ENCODE data around the gene IGSF3.

IGSF3 gene

GRCh38 chr1:116667078-116667574, 407 bp downstream of the IGSF3 start:
- Histone ChIP-seq H3K79me2 (no peaks in the 10 kb centered on the region), H3K9me3 (ENCODE audit: control insufficient read depth, low read length) (no peaks in the 10 kb centered on the region), H3K27ac (no peak overlapping the region), H3K4me1 (peaks cover 3% of the 10 kb centered on the region), H3K9ac (no peak overlapping the region), H3K27me3 (ENCODE audit: control insufficient read depth, insufficient read depth, low read length) (no peaks in the 10 kb centered on the region), H3K36me3 (ENCODE audit: control insufficient read depth, insufficient read depth, low read length) (no peaks in the 10 kb centered on the region), H3K4me3 (ENCODE audit: low read depth, low read length) (peak overlapping the region; percentile 60), H3K4me2 (ENCODE audit: low read length) (peak overlapping the region; percentile 82), H2AFZ (peak overlapping the region; percentile 83)
- TF ChIP-seq, protein P1, sequence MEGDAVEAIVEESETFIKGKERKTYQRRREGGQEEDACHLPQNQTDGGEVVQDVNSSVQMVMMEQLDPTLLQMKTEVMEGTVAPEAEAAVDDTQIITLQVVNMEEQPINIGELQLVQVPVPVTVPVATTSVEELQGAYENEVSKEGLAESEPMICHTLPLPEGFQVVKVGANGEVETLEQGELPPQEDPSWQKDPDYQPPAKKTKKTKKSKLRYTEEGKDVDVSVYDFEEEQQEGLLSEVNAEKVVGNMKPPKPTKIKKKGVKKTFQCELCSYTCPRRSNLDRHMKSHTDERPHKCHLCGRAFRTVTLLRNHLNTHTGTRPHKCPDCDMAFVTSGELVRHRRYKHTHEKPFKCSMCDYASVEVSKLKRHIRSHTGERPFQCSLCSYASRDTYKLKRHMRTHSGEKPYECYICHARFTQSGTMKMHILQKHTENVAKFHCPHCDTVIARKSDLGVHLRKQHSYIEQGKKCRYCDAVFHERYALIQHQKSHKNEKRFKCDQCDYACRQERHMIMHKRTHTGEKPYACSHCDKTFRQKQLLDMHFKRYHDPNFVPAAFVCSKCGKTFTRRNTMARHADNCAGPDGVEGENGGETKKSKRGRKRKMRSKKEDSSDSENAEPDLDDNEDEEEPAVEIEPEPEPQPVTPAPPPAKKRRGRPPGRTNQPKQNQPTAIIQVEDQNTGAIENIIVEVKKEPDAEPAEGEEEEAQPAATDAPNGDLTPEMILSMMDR (IDR thresholded peaks at IDR 0.05), result no peak

DNA sequence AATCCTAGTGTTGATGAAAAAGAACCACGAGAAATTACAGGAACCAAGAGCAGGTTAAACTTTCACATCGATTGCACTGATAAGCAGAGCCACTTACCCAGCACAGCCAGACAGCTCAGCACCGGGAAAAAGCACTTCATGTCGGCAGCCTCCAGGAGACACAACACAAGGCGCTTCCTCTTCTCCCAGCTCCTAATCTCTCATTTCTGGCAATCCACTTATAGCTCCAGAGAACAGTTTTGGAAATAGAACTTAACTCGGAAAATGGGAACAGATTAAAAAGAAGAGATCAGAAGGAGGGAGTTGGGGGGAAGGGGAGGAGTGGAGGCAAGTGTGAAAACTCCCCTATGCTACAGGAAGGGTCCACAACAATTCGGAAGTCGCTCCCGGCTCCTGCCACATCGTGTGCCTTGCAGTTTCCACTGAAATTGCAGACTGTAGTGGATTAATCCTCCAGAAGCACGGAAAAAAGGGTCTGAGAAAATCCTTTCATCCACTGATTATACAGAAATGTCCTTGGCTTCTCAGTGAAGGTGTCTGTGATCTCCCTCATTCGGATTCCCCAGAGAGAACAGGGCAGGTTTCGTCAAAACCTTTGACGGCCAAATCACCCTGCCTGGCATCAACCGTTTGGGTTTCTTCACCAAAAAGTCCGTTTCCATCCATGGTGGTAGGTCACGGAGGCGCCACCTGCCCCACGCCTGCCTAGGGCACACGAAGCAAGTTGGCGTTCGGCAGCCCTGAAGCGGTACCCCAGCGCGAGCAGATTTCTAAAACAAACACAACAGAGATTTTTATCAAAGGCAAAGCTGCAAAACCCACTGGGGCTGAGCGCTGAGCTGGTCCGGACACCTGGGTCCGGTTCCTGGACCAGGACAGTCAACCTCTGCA, 1.1 kb downstream of the IGSF3 start:
- Histone ChIP-seq H3K9ac (no peak overlapping the region), H3K27ac (no peak overlapping the region), H3K4me2 (ENCODE audit: low read length) (peak overlapping the region; percentile 82), H3K79me2 (no peaks in the 10 kb centered on the region), H3K4me1 (peaks cover 3% of the 10 kb centered on the region), H3K27me3 (ENCODE audit: control insufficient read depth, insufficient read depth, low read length) (no peaks in the 10 kb centered on the region), H3K9me3 (ENCODE audit: control insufficient read depth, low read length) (no peaks in the 10 kb centered on the region), H3K4me3 (ENCODE audit: low read depth, low read length) (peak overlapping the region; percentile 60), H2AFZ (peak overlapping the region; percentile 83), H3K36me3 (ENCODE audit: control insufficient read depth, insufficient read depth, low read length) (no peaks in the 10 kb centered on the region)
- TF ChIP-seq, protein P1 (IDR thresholded peaks at IDR 0.05), result no peak

GRCh38 chr1:116664978-116665371, 2.6 kb downstream of the IGSF3 start:
- Histone ChIP-seq H3K27me3 (ENCODE audit: control insufficient read depth, insufficient read depth, low read length) (no peaks in the 10 kb centered on the region), H3K79me2 (no peaks in the 10 kb centered on the region), H3K4me3 (ENCODE audit: low read depth, low read length) (no peak overlapping the region), H3K36me3 (ENCODE audit: control insufficient read depth, insufficient read depth, low read length) (no peaks in the 10 kb centered on the region), H3K9me3 (ENCODE audit: control insufficient read depth, low read length) (no peaks in the 10 kb centered on the region), H3K4me1 (peaks cover 3% of the 10 kb centered on the region), H3K9ac (no peak overlapping the region), H3K4me2 (ENCODE audit: low read length) (no peak overlapping the region), H3K27ac (no peak overlapping the region), H2AFZ (no peak overlapping the region)
- TF ChIP-seq, protein P1 (IDR thresholded peaks at IDR 0.05), result no peak

DNA sequence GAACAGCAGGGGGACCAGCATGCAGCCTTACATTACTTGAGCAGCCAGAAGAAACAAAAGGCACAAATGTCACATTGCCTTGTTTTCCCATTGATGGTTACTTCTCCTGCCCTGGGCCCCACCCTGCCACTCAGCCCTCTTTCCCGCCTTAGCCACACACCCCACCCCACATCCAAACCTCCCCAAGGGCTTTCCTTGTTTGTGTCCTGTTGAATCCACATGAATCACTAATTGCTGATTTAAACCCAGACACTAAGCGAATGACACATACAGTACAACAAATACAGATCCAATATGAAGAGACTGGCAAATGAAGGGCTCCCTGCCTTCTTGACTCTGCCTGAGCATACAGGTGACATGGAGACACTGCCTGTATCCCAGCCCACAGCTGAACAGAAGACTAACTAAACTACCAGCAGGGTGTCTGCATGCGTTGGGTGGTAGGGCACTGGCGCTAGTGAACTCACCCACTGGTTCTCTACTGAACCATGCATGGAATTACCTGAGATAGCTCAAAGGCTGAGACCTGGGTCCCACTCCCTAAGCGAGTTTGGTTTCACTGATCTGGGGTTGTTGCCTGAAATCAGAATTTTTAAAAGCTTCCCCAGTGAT, 3.1 kb downstream of the IGSF3 start:
- no peak overlapping the region for H3K27ac ChIP-seq
- TF ChIP-seq, protein P1 (IDR thresholded peaks at IDR 0.05), result no peak
- H3K4me3 ChIP-seq (ENCODE audit: low read depth, low read length), result no peak overlapping the region

More for the DNA sequence above, 3.1 kb downstream of the IGSF3 start:
- H3K9ac ChIP-seq, result no peak overlapping the region
- H3K79me2 ChIP-seq, result no peaks in the 10 kb centered on the region
- no peaks in the 10 kb centered on the region for H3K27me3 ChIP-seq (ENCODE audit: control insufficient read depth, insufficient read depth, low read length)
- H2AFZ ChIP-seq, result no peak overlapping the region
- H3K4me2 ChIP-seq (ENCODE audit: low read length), result no peak overlapping the region
- H3K36me3 ChIP-seq (ENCODE audit: control insufficient read depth, insufficient read depth, low read length), result no peaks in the 10 kb centered on the region
- H3K4me1 ChIP-seq, result peaks cover 3% of the 10 kb centered on the region
- H3K9me3 ChIP-seq (ENCODE audit: control insufficient read depth, low read length), result no peaks in the 10 kb centered on the region
